Endothelial cell of umbilical vein (primary cell): ENCODE results near the gene ENDOD1. TPM values are rescaled to one million over a fixed set of nuclear protein-coding genes. Genes with fewer than 3 reads are reported as not detected.
A peak's percentile ranks its signal among the peaks of the same experiment; 100 is the strongest.

Source experiments
- BruUV-seq: library from RNA; stranded (reverse); fragments of 400-500 nt; replicated peaks from 2 replicates; lab custom pipeline; 2021; lab: Mats Ljungman, UMichigan
- CTCF ChIA-PET: fragments of 300-600, 350-600 bp; sonication (Branson Sonifier 250); formaldehyde crosslinking; loops from one replicate; lab custom pipeline; 2021; ENCODE audit warnings: antibody characterized with exemption, inconsistent platforms; lab: Charles Lee
- POLR2A ChIA-PET: fragments of 300-600, 350-600 bp; sonication (Branson Sonifier 250); formaldehyde crosslinking; loops from one replicate; lab custom pipeline; 2021; ENCODE audit warnings: antibody characterized with exemption, inconsistent platforms; lab: Charles Lee
- DNase-seq: peaks from one replicate; pipeline ENCODE4 v3.0.0-alpha.2; 2011; ENCODE audit warnings: low read depth, low spot score
- FAIRE-seq: peaks from 2 replicates; lab custom pipeline; 2011; peaks lifted over from hg19 to GRCh38; lab: Jason Lieb, UNC
- H2AFZ ChIP-seq: 2 replicates; pipeline ENCODE4 v1.6.0; 2012; ENCODE audit warnings: low read depth, low read length, control low read depth, inconsistent platforms
- H3K27ac ChIP-seq: 2 replicates; pipeline ENCODE4 v1.5.1; 2011; ENCODE audit warnings: low read depth, mild to moderate bottlenecking, control low read depth, low read length, moderate library complexity; ENCODE audit not compliant: insufficient read depth
- H3K27me3 ChIP-seq, 2 experiments: 2 replicates each; pipeline versions ENCODE4 v1.6.0 to v1.6.1; 2011; ENCODE audit warnings: low read length in 2 of 2, mixed read lengths in 1 of 2; ENCODE audit not compliant: control insufficient read depth in 2 of 2, insufficient read depth in 2 of 2
- H3K36me3 ChIP-seq, 2 experiments: 2 replicates in 1 of 2; 3 replicates in 1 of 2; pipeline ENCODE4 v1.5.1; 2011; ENCODE audit warnings: low read length in 2 of 2, mild to moderate bottlenecking in 1 of 2, moderate library complexity in 1 of 2; ENCODE audit not compliant: control insufficient read depth in 2 of 2, insufficient read depth in 2 of 2; ENCODE audit errors: extremely low read depth in 1 of 2
- H3K4me1 ChIP-seq: 3 replicates; pipeline ENCODE4 v1.5.1; 2011; ENCODE audit warnings: mild to moderate bottlenecking, low read length; ENCODE audit not compliant: control insufficient read depth, insufficient read depth; ENCODE audit errors: extremely low read depth
- H3K4me2 ChIP-seq: 2 replicates; pipeline ENCODE4 v1.6.1; 2011; ENCODE audit warnings: low read length, control low read depth, mixed read lengths; ENCODE audit not compliant: insufficient read depth
- H3K4me3 ChIP-seq, 3 experiments: fragments of 200-600 bp in 1 of 3; sonication (generic), shearing (Covaris generic) in 1 of 3; replicated peaks in 1 of 3; 2 replicates each; pipeline ENCODE4 v1.5.1; 2011 to 2016; ENCODE audit warnings: control low read depth in 3 of 3, low read length in 3 of 3, mild to moderate bottlenecking in 2 of 3, inconsistent platforms in 1 of 3, low read depth in 1 of 3, moderate library complexity in 1 of 3; ENCODE audit not compliant: insufficient read depth in 1 of 3
- H3K79me2 ChIP-seq: 2 replicates; pipeline ENCODE4 v1.6.0; 2012; ENCODE audit warnings: low read length, inconsistent platforms; ENCODE audit not compliant: control insufficient read depth, insufficient read depth
- H3K9ac ChIP-seq: replicated peaks from 2 replicates; pipeline ENCODE3; 2011; ENCODE audit warnings: low read length, control low read depth; ENCODE audit not compliant: insufficient read depth; ENCODE audit errors: extremely low read depth
- H3K9me1 ChIP-seq: replicated peaks from 3 replicates; pipeline ENCODE4 v1.6.0; 2011; ENCODE audit warnings: mild to moderate bottlenecking, low read length; ENCODE audit not compliant: control insufficient read depth, insufficient read depth; ENCODE audit errors: extremely low read depth
- H3K9me3 ChIP-seq: replicated peaks from 2 replicates; pipeline ENCODE4 v1.5.1; 2012; ENCODE audit warnings: low read length, inconsistent platforms; ENCODE audit not compliant: control insufficient read depth, insufficient read depth
- H4K20me1 ChIP-seq: replicated peaks from 2 replicates; pipeline ENCODE3; 2011; ENCODE audit warnings: mild to moderate bottlenecking, low read length; ENCODE audit not compliant: control insufficient read depth, insufficient read depth; ENCODE audit errors: extremely low read depth
- CTCF ChIP-seq, 2 donors: IDR thresholded peaks; 1 replicate in 1 of 2; 2 replicates in 1 of 2; pipeline ENCODE4 v1.5.1; 2011; ENCODE audit warnings: low read length in 2 of 2, mild to moderate bottlenecking in 2 of 2, moderate library complexity in 2 of 2, control low read depth in 1 of 2, inconsistent platforms in 1 of 2, low read depth in 1 of 2; ENCODE audit not compliant: insufficient read depth in 1 of 2; ENCODE audit errors: extremely low read depth in 1 of 2
- EZH2 ChIP-seq: IDR thresholded peaks from 2 replicates; pipeline ENCODE4 v1.6.1; 2012; ENCODE audit warnings: borderline replicate concordance, low read depth, mild to moderate bottlenecking, moderate library complexity, low read length, inconsistent platforms; ENCODE audit not compliant: severe bottlenecking
- FOS ChIP-seq: IDR thresholded peaks from 2 replicates; pipeline ENCODE4 v1.6.1; 2011; ENCODE audit warnings: mild to moderate bottlenecking, low read length, moderate library complexity, borderline replicate concordance; ENCODE audit not compliant: insufficient read depth
- GATA2 ChIP-seq: IDR thresholded peaks from 2 replicates; pipeline ENCODE4 v1.7.0; 2011; ENCODE audit warnings: low read depth, mild to moderate bottlenecking, moderate library complexity, mixed read lengths, low read length; ENCODE audit not compliant: insufficient read length, insufficient read depth
- JUN ChIP-seq: IDR thresholded peaks from 2 replicates; pipeline ENCODE4 v1.6.1; 2011; ENCODE audit warnings: borderline replicate concordance, low read depth; ENCODE audit not compliant: insufficient read length, insufficient read depth
- MAX ChIP-seq: IDR thresholded peaks from 2 replicates; pipeline ENCODE4 v1.6.1; 2011; ENCODE audit not compliant: insufficient read depth, insufficient read length
- MYC ChIP-seq: IDR thresholded peaks from one replicate; pipeline ENCODE4 v1.6.1; 2011; ENCODE audit warnings: mild to moderate bottlenecking, low read depth, low read length
- POLR2A ChIP-seq: IDR thresholded peaks from 2 replicates; pipeline ENCODE4 v1.6.1; 2012; ENCODE audit warnings: low read depth, mild to moderate bottlenecking, control low read depth, low read length
- POLR2AphosphoS5 ChIP-seq: IDR thresholded peaks from 2 replicates; pipeline ENCODE4 v1.6.1; 2012; ENCODE audit warnings: low read depth, mild to moderate bottlenecking, control low read depth, low read length, moderate library complexity; ENCODE audit not compliant: insufficient read depth
- dilution Hi-C: fragments of 300-500 bp; cut with MboI; formaldehyde crosslinking; loops from one replicate; pipeline ENCODE4 v1.15.0; 2019; ENCODE audit warnings: low sequenced_read_pairs; ENCODE audit not compliant: extremely low pct_ligation_motif_present
- intact Hi-C: fragments of 100-400 bp; cut with micrococcal nuclease; formaldehyde crosslinking; loops from one replicate; pipeline ENCODE4 v1.10.0; 2022
- polyA plus RNA-seq, 4 experiments: library from polyadenylated mRNA; depleted of rRNA in 3 of 4; stranded (reverse) in 3 of 4; unstranded in 1 of 4; fragments of >200 nt; gene quantifications; 2 replicates each; pipeline versions ENCODE4 v1.2.1 to v1.2.3, GENCODE V29; 2011 to 2012; ENCODE audit warnings: missing spikeins in 1 of 4
- total RNA-seq: library from RNA; stranded (reverse); gene quantifications from 2 replicates; pipeline ENCODE4 v1.2.3, GENCODE V29; 2021

The ENDOD1 gene
- total and polyA plus RNA-seq, 2 donors (not counting 3 experiments of a cell fraction or from before 2014, with no cell fraction given) = 10.5 to 20.5 TPM

- Histone ChIP-seq H3K27ac (peak overlapping the region; percentile 62), H3K4me2 (peak overlapping the region; percentile 99), H3K9me3 (no peaks in the 10 kb centered on the region), H2AFZ (no peak overlapping the region), H4K20me1 (no peaks in the 10 kb centered on the region), H3K4me3 (peak overlapping the region; percentile 78 to 98 (median 79)), H3K36me3 (no peaks in the 10 kb centered on the region), H3K27me3 (peaks cover 0 to 1% of the 10 kb centered on the region in 2 experiments), H3K9me1 (no peaks in the 10 kb centered on the region), H3K79me2 (peaks cover 16% of the 10 kb centered on the region), H3K9ac (peak overlapping the region; percentile 75), H3K4me1 (peaks cover 19% of the 10 kb centered on the region)
- no TSS peak for BruUV-seq
- CTCF ChIA-PET = interaction anchor here (0.7 to 6.7 kb wide), 20 partner anchors 8 to 1357 kb away, joined by 3 to 96 read pairs (median 8); partner anchors contain the start of genes ENDOD1 and SESN3
- dilution Hi-C loops = no loop called here
- FAIRE-seq (peak; percentile 85), DNase-seq (peak; percentile 93)
- intact Hi-C loops = loop anchor here (1.0 to 2.0 kb wide), 4 partner anchors 21 to 637 kb away; partner anchors contain the start of gene ENDOD1
- TF ChIP-seq POLR2A (peak; percentile 78), MYC (no peak), MAX (peak; percentile 59), JUN (no peak), EZH2 (no peak), FOS (no peak), GATA2 (no peak), CTCF (IDR thresholded peaks at IDR 0.05; ENCODE audit: extremely low read depth in 1 of 2, insufficient read depth in 1 of 2, low read depth in 1 of 2, low read length in 2 of 2) (no peak), POLR2AphosphoS5 (peak; percentile 62)
- POLR2A ChIA-PET = interaction anchor here (0.9 kb wide), 1 partner anchor 21 kb away, joined by 3 read pairs; the partner anchor contains the start of gene ENDOD1
Measured at GRCh38 chr11:95068549-95068948, 21.1 kb upstream of the ENDOD1 start.
